ENCODE results near the gene SPAG5.

DNA sequence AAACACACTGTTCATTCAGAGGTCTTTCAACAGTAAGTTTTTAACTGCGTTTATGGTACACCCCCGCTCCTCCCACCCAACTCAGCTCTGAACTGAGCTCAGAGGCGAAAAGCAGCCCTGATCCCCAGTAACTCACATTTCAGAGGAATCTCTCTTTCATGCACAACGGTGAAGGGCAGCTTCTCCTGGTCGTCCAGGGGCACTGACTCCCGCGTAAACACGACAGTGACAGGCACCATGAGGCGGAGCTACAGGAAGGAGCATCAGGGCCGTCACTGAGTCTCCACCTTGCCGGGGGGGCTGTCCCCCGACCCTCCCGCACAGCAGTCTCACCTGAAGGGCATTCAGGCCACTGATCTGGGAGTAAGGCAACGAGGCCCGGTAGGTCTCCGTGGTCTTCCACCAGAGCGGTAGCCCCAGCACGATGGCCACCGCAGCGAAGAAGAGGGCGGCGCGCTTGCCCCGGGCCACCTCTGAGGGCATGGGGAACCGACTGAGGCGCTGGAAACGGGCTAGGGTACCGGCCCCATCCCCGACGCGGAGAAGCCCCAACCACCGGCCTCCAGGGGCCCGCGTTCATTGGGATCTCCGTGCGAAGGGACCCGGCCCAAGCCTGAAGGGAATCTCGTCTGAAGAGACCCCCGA, 28.0 kb downstream of the SPAG5 start:
- no peak for TF ChIP-seq POLR2A (IDR thresholded peaks at IDR 0.05)
- TF ChIP-seq CTCF (IDR thresholded peaks at IDR 0.05) = no peak
